ENCODE data around the gene TCIRG1.

Gene TCIRG1

GRCh38 chr11:68067991-68068390, 29.2 kb downstream of the TCIRG1 start:
- no peak for TF ChIP-seq CTCF (IDR thresholded peaks at IDR 0.05; ENCODE audit: extremely low read depth, insufficient read depth, missing control alignments)
- DNase-seq (ENCODE audit: low spot score), result no peak
- in situ Hi-C loops (cut with MboI; ENCODE audit: low pct_unique_long_range_greater_than_20kb, low sequenced_read_pairs, unreplicated experiment), result no loop called here

- in situ Hi-C loops (cut with MboI; ENCODE audit: low pct_unique_long_range_greater_than_20kb, low sequenced_read_pairs, unreplicated experiment), result no loop called here
- no peak for DNase-seq (ENCODE audit: low spot score)
- no peak for TF ChIP-seq CTCF (IDR thresholded peaks at IDR 0.05; ENCODE audit: extremely low read depth, insufficient read depth, missing control alignments)
These were observed 32.6 kb downstream of the TCIRG1 start for GRCh38 chr11:68071281-68072048.

GRCh38 chr11:68074584-68075352, 35.9 kb downstream of the TCIRG1 start:
- TF ChIP-seq CTCF (IDR thresholded peaks at IDR 0.05; ENCODE audit: extremely low read depth, insufficient read depth, missing control alignments), result no peak
- in situ Hi-C loops (cut with MboI; ENCODE audit: low pct_unique_long_range_greater_than_20kb, low sequenced_read_pairs, unreplicated experiment), result no loop called here
- no peak for DNase-seq (ENCODE audit: low spot score)

GRCh38 chr11:68076371-68077042, 37.7 kb downstream of the TCIRG1 start:
- in situ Hi-C loops (cut with MboI; ENCODE audit: low pct_unique_long_range_greater_than_20kb, low sequenced_read_pairs, unreplicated experiment), result no loop called here
- TF ChIP-seq CTCF (IDR thresholded peaks at IDR 0.05; ENCODE audit: extremely low read depth, insufficient read depth, missing control alignments), result peak; percentile 44
- DNase-seq (ENCODE audit: low spot score), result no peak

- no peak for DNase-seq (ENCODE audit: low spot score)
- no peak for TF ChIP-seq CTCF (IDR thresholded peaks at IDR 0.05; ENCODE audit: extremely low read depth, insufficient read depth, missing control alignments)
- in situ Hi-C loops (cut with MboI; ENCODE audit: low pct_unique_long_range_greater_than_20kb, low sequenced_read_pairs, unreplicated experiment), result no loop called here
These were observed 39.1 kb downstream of the TCIRG1 start for GRCh38 chr11:68077617-68078582.

Measured in GM13977 (cell line).